ENCODE measurements around the gene ACSL5.
"Not testable (repeated sequence)": the region's sequence is repeated elsewhere in the genome, so short reads cannot be mapped to it uniquely, and the experiment has no call there.

ACSL5 gene

GRCh38 chr10:112351146-112351545 lies 22.8 kb upstream of the ACSL5 start:
- no peak for DNase-seq

GRCh38 chr10:112352044-112352443 lies 21.9 kb upstream of the ACSL5 start:
- no peak for DNase-seq

- DNase-seq, result no peak
These were observed 20.9 kb upstream of the ACSL5 start for GRCh38 chr10:112353046-112353445.

- no peak for DNase-seq
These were observed 17.2 kb upstream of the ACSL5 start for GRCh38 chr10:112356686-112357085.

GRCh38 chr10:112359606-112360307 lies 14.2 kb upstream of the ACSL5 start:
- no peak for DNase-seq

GRCh38 chr10:112360308-112361270 lies 13.3 kb upstream of the ACSL5 start:
- DNase-seq, result no peak

GRCh38 chr10:112361951-112362751 lies 11.8 kb upstream of the ACSL5 start:
- no peak for DNase-seq

GRCh38 chr10:112362833-112363232 lies 11.1 kb upstream of the ACSL5 start:
- no peak for DNase-seq

- DNase-seq, result no peak
These were observed 9.9 kb upstream of the ACSL5 start for GRCh38 chr10:112363696-112364688.

GRCh38 chr10:112365014-112365432 lies 8.9 kb upstream of the ACSL5 start:
- no peak for DNase-seq

- DNase-seq, result no peak
These were observed 8.5 kb upstream of the ACSL5 start for GRCh38 chr10:112365451-112365850.

- DNase-seq, result no peak
These were observed 6.9 kb upstream of the ACSL5 start for GRCh38 chr10:112366992-112367391.

GRCh38 chr10:112367516-112367915 lies 6.4 kb upstream of the ACSL5 start:
- DNase-seq, result no peak

- no peak for DNase-seq
These were observed 4.2 kb upstream of the ACSL5 start for GRCh38 chr10:112369495-112370423.

- no peak for DNase-seq
These were observed 3.5 kb upstream of the ACSL5 start for GRCh38 chr10:112370424-112370819.

GRCh38 chr10:112371326-112371725 lies 2.6 kb upstream of the ACSL5 start:
- DNase-seq, result not testable (repeated sequence)

- not testable (repeated sequence) for DNase-seq
These were observed 1.6 kb upstream of the ACSL5 start for GRCh38 chr10:112372182-112372810.

- peak; percentile 27 to 35 for DNase-seq
These were observed 1.0 kb downstream of the ACSL5 start for GRCh38 chr10:112374724-112375541.

GRCh38 chr10:112375721-112376395 lies 1.9 kb downstream of the ACSL5 start:
- DNase-seq, result peak; percentile 36 to 52
